Loucy (cell line): ENCODE data around the gene GRM7.

Source experiments
- H2AFZ ChIP-seq: fragments of 200-600 bp; sonication (generic); 2 replicates; pipeline ENCODE4 v1.6.0; 2016; ENCODE audit warnings: antibody characterized with exemption, mild to moderate bottlenecking, low read length, moderate library complexity
- H3F3A ChIP-seq: fragments of 200-600 bp; 2 replicates; pipeline ENCODE4 v1.6.0; 2016; ENCODE audit warnings: antibody characterized with exemption, low read depth, mild to moderate bottlenecking
- H3K27me3 ChIP-seq: fragments of 200-600 bp; sonication (generic); 2 replicates; pipeline ENCODE4 v1.6.1; 2014; ENCODE audit warnings: low read length, mild to moderate bottlenecking; ENCODE audit not compliant: insufficient read depth, poor library complexity, severe bottlenecking
- H3K36me3 ChIP-seq: fragments of 200-600 bp; sonication (generic); 2 replicates; pipeline ENCODE4 v1.6.1; 2016; ENCODE audit warnings: low read length; ENCODE audit not compliant: insufficient read depth
- H3K4me1 ChIP-seq: fragments of 200-600 bp; sonication (generic); 2 replicates; pipeline ENCODE4 v1.5.1; 2014; ENCODE audit warnings: low read length, mild to moderate bottlenecking; ENCODE audit not compliant: insufficient read depth, poor library complexity, severe bottlenecking
- H3K4me2 ChIP-seq: fragments of 200-600 bp; sonication (generic); 2 replicates; pipeline ENCODE4 v1.6.0; 2014; ENCODE audit warnings: antibody characterized with exemption, low read length, low read depth, mild to moderate bottlenecking; ENCODE audit not compliant: poor library complexity, severe bottlenecking
- H3K4me3 ChIP-seq: fragments of 200-600 bp; sonication (generic); 2 replicates; pipeline ENCODE4 v1.5.1; 2014; ENCODE audit warnings: low read length, mild to moderate bottlenecking, mixed read lengths; ENCODE audit not compliant: poor library complexity, severe bottlenecking
- H3K79me2 ChIP-seq: fragments of 200-600 bp; sonication (generic); 2 replicates; pipeline ENCODE4 v1.6.1; 2014; ENCODE audit warnings: low read length; ENCODE audit not compliant: insufficient read depth
- H3K9ac ChIP-seq: fragments of 200-600 bp; sonication (generic); 2 replicates; pipeline ENCODE4 v1.6.0; 2014; ENCODE audit warnings: mild to moderate bottlenecking, low read depth, low read length, moderate library complexity; ENCODE audit not compliant: poor library complexity, severe bottlenecking
- H3K9me2 ChIP-seq: fragments of 200-600 bp; sonication (generic); replicated peaks from 2 replicates; pipeline ENCODE4 v1.6.1; 2016; ENCODE audit warnings: low read depth, low read length, mixed read lengths
- H3K9me3 ChIP-seq: fragments of 200-600 bp; sonication (generic); 2 replicates; pipeline ENCODE4 v1.6.1; 2014; ENCODE audit warnings: mild to moderate bottlenecking, antibody characterized with exemption, low read length, low read depth; ENCODE audit not compliant: insufficient read depth
- H4K20me1 ChIP-seq: fragments of 200-600 bp; sonication (generic); 2 replicates; pipeline ENCODE4 v1.6.0; 2014; ENCODE audit warnings: antibody characterized with exemption, low read length, mild to moderate bottlenecking; ENCODE audit not compliant: insufficient read depth, poor library complexity, severe bottlenecking
- EZH2phosphoT487 ChIP-seq: fragments of 200-600 bp; IDR thresholded peaks from 2 replicates; pipeline ENCODE4 v1.6.1; 2018; ENCODE audit warnings: antibody characterized with exemption, mild to moderate bottlenecking, moderate library complexity, borderline replicate concordance
- TF ChIP-seq, protein P1 (sequence below): fragments of 200-600 bp; sonication (generic); conservative IDR thresholded peaks from 2 replicates; pipeline ENCODE4 v1.5.1; 2014; ENCODE audit warnings: mild to moderate bottlenecking, antibody characterized with exemption, low read length

Gene GRM7

DNA sequence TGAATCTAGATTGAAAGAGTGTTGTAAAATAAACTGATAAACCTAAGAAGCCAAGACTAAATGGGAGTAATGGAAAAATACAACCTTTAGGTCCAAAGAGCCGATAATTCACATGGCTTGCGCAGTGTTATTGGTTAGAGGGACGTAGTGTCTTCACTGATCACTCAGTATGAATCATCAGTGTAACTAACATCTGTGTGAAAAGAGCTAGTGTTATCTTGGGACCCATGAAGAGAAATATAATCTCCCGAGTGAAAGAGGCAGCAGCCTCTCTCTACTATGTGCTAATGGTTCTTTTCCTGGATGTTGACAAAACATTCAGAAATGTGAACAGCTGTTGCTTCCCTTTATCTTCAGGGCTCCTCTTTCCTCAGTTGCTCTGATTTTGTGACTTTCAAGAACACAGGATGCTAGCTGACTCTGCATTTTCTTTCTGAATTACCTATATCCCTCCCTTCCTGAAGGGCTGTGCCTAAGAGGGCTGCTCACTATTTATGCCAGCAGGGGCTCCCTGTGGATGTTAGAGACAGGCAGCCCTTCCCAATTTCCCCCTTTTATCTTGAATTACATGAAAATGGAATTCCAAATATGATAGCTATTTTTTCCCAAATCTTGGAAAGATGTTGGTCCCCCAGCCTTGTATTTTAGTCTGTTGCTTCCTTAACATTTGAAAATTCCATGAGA is 128.8 kb downstream of the GRM7 start:
- H3K4me3 ChIP-seq = no peak overlapping the region
- no peaks in the 10 kb centered on the region; the same call in 1 of the 2 replicates for H3K9me2 ChIP-seq
- H3K4me1 ChIP-seq = no peaks in the 10 kb centered on the region
- H3K36me3 ChIP-seq = no peaks in the 10 kb centered on the region
- no peak overlapping the region for H3K9ac ChIP-seq
- no peak overlapping the region for H3K4me2 ChIP-seq
- H3F3A ChIP-seq = no peaks in the 10 kb centered on the region
- H2AFZ ChIP-seq = no peak overlapping the region
- no peaks in the 10 kb centered on the region for H3K27me3 ChIP-seq
- no peaks in the 10 kb centered on the region for H3K79me2 ChIP-seq
- H3K9me3 ChIP-seq = no peaks in the 10 kb centered on the region
- TF ChIP-seq, protein P1, sequence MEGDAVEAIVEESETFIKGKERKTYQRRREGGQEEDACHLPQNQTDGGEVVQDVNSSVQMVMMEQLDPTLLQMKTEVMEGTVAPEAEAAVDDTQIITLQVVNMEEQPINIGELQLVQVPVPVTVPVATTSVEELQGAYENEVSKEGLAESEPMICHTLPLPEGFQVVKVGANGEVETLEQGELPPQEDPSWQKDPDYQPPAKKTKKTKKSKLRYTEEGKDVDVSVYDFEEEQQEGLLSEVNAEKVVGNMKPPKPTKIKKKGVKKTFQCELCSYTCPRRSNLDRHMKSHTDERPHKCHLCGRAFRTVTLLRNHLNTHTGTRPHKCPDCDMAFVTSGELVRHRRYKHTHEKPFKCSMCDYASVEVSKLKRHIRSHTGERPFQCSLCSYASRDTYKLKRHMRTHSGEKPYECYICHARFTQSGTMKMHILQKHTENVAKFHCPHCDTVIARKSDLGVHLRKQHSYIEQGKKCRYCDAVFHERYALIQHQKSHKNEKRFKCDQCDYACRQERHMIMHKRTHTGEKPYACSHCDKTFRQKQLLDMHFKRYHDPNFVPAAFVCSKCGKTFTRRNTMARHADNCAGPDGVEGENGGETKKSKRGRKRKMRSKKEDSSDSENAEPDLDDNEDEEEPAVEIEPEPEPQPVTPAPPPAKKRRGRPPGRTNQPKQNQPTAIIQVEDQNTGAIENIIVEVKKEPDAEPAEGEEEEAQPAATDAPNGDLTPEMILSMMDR = no peak
- TF ChIP-seq EZH2phosphoT487 = no peak
- no peaks in the 10 kb centered on the region for H4K20me1 ChIP-seq

DNA sequence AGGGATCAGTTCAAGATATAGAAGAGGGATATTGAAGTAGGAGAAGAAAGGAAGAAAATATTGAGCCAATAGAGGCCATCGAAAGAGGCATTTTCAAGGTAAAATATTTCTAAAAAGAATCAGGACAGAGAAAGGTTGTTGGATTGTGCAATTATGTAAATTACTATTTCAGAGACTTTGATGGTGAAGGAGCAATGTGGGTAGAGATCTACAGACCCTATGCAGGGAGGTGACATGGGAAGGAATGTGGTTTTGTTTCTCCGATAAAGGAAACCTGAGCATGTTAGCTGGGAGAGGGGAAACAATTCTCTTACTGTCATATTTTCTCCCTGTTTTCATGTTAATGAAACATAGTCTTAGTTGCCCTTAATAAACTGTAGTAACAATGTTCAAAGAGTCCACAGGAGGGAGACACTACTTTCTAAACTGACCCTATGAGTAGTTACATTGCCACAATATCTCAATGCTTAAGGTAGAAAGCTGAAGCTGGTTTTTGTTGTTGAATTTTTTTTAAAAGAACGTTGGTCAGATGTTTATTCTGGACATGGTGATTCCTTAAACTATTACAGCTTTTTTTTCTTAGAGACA is 133.3 kb downstream of the GRM7 start:
- H3K4me3 ChIP-seq = no peak overlapping the region
- no peak overlapping the region for H3K4me2 ChIP-seq
- H3K9ac ChIP-seq = no peak overlapping the region
- TF ChIP-seq, protein P1 = peak; percentile 43
- TF ChIP-seq EZH2phosphoT487 = no peak
- no peaks in the 10 kb centered on the region for H3K36me3 ChIP-seq
- no peaks in the 10 kb centered on the region for H3K79me2 ChIP-seq
- no peaks in the 10 kb centered on the region for H3K27me3 ChIP-seq
- H3F3A ChIP-seq = no peaks in the 10 kb centered on the region
- no peaks in the 10 kb centered on the region for H4K20me1 ChIP-seq
- H2AFZ ChIP-seq = no peak overlapping the region
- no peaks in the 10 kb centered on the region for H3K4me1 ChIP-seq
- no peaks in the 10 kb centered on the region for H3K9me3 ChIP-seq
- H3K9me2 ChIP-seq = no peaks in the 10 kb centered on the region; the same call in 1 of the 2 replicates

DNA sequence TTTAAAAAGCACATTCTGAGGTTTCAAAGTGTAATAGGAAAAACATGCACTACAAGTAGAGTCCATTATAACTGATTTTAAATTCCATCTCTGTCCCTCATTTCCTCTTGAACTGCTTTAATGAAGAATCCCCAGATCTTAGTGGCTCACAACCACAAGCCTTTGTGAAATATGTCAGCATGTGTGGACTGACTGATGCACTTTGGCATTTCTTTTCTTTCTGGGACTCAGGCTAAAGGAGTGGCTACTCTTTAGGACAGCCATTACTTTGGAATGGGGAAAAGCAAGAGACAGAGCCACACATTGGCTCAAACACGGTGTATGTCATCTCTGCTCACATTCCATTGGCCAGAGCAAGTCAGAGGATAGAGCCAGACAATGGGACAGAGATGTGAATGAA is 139.6 kb downstream of the GRM7 start:
- Histone ChIP-seq H3K4me3 (no peak overlapping the region), H3K27me3 (no peaks in the 10 kb centered on the region), H4K20me1 (no peaks in the 10 kb centered on the region), H3F3A (no peaks in the 10 kb centered on the region), H3K9me2 (no peaks in the 10 kb centered on the region), H3K4me1 (no peaks in the 10 kb centered on the region), H3K79me2 (no peaks in the 10 kb centered on the region), H3K36me3 (no peaks in the 10 kb centered on the region), H3K9me3 (no peaks in the 10 kb centered on the region), H2AFZ (no peak overlapping the region), H3K9ac (no peak overlapping the region), H3K4me2 (no peak overlapping the region)
- TF ChIP-seq, protein P1 = no peak
- no peak for TF ChIP-seq EZH2phosphoT487
